Hippocampal formation (tissue), 2 donors: ENCODE data around the gene CLDN7.

Source experiments
- DNase-seq, 2 donors: peaks; one replicate each; lab custom pipeline; 2025; lab: John Stamatoyannopoulos, UW

Gene CLDN7

GRCh38 chr17:7219229-7219811, 43.0 kb downstream of the CLDN7 start:
- DNase-seq = peak in 1 of 2 donors; percentile 85

- no peak for DNase-seq
Observed at GRCh38 chr17:7218758-7219157, 43.5 kb downstream of the CLDN7 start.

GRCh38 chr17:7218166-7218565, 44.1 kb downstream of the CLDN7 start:
- no peak for DNase-seq

- DNase-seq = no peak
Observed at GRCh38 chr17:7217113-7217987, 44.9 kb downstream of the CLDN7 start.

GRCh38 chr17:7216242-7217112, 45.8 kb downstream of the CLDN7 start:
- no peak for DNase-seq

GRCh38 chr17:7215652-7216180, 46.6 kb downstream of the CLDN7 start:
- DNase-seq = no peak

- DNase-seq = no peak
Observed at GRCh38 chr17:7215136-7215638, 47.1 kb downstream of the CLDN7 start.

GRCh38 chr17:7214300-7215135, 47.8 kb downstream of the CLDN7 start:
- peak; percentile 94 to 95 for DNase-seq

- DNase-seq = peak in 1 of 2 donors; percentile 80
Observed at GRCh38 chr17:7213895-7214299, 48.4 kb downstream of the CLDN7 start.

- DNase-seq = no peak
Observed at GRCh38 chr17:7211491-7212273, 50.6 kb downstream of the CLDN7 start.
